Measurements from ENCODE around the gene YIF1A.

The YIF1A gene

DNA sequence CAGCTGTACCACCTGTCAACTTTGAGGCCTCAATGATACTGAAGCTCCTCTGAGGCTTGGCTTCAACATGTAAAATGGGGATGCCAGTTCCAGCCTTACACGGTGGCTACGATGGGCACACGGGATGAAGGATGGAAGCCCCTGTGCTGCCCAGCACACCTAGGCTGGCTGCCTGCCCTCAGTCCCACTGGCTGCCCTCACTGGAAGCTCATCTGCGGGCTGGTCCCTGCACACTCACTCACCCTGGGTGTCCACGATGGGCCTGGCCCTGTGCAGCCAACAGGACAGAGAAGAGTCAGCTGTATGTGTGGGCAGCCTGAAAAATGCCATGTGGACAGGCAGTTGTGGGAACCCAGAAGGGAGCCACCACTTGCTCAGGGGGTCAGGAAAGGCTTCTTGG, 2.2 kb downstream of the YIF1A start:
- H3K4me3 ChIP-seq (ENCODE audit: low read depth, low read length) = no peak overlapping the region
- TF ChIP-seq, protein P1, sequence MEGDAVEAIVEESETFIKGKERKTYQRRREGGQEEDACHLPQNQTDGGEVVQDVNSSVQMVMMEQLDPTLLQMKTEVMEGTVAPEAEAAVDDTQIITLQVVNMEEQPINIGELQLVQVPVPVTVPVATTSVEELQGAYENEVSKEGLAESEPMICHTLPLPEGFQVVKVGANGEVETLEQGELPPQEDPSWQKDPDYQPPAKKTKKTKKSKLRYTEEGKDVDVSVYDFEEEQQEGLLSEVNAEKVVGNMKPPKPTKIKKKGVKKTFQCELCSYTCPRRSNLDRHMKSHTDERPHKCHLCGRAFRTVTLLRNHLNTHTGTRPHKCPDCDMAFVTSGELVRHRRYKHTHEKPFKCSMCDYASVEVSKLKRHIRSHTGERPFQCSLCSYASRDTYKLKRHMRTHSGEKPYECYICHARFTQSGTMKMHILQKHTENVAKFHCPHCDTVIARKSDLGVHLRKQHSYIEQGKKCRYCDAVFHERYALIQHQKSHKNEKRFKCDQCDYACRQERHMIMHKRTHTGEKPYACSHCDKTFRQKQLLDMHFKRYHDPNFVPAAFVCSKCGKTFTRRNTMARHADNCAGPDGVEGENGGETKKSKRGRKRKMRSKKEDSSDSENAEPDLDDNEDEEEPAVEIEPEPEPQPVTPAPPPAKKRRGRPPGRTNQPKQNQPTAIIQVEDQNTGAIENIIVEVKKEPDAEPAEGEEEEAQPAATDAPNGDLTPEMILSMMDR (conservative IDR thresholded peaks at IDR 0.05; ENCODE audit: low read depth, low read length) = no peak
- no peak for DNase-seq (ENCODE audit: low read depth)

DNA sequence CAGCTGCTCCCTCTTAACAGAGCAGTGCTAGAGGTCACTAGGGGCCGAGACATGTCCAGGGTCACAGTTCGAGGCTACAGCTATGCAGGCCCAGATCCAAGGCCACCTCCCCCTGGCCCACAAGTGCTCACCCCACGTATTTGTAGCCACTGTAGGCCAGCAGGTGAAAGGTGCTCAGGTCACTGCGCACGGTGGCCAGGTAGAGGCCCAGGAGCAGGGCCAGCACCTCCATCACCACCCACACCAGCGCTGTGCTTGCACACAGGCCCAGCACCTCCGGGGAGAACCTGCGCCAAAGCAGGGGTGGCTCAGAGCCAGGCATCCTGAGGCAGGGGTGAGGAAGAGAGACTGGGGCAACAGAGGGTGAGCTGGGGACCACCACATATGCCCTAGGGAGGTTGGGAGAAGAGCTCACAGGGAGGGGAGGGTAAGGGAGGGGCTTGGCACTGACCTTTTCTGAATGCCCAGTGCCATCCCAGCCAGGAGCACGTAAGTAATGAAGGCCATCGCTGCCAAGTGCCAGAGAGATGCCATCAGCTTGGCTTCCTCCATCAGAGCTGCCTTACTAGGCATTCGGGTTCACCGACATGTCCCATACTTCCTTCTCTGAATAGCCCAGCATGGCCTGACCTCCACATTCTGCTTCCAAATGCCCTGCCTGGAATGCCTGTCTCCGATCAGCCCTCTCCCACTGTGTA, 3.5 kb downstream of the YIF1A start:
- H3K4me3 ChIP-seq (ENCODE audit: low read depth, low read length) = no peak overlapping the region
- no peak for DNase-seq (ENCODE audit: low read depth)
- TF ChIP-seq, protein P1 (conservative IDR thresholded peaks at IDR 0.05; ENCODE audit: low read depth, low read length) = no peak

DNA sequence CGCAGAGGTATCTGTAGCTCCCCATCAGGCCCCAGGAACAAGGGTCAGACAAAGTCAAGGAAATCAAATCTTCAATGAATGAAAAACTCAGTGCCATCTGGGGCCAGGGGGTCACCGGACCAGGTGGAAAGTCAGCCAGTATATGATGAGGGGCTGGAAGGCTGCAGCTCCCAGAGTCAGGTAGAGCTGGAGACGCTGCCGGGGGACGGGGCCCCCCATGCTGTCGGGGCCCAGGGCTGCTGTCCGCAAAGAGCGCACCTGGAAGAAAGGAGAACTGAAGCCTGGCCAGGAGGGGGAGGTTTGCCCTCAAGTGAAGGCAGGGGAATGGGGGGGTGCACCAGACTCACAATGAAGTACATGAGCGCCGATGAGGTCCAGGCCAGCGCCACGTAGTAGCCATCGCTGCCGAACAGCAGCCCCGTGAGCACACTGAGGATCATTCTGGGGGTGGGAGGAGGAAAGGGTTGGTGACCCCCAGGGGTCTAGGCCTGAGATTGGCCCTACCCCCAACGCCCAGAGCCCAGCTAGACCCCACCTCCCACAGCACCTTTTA, 4.3 kb downstream of the YIF1A start:
- H3K4me3 ChIP-seq (ENCODE audit: low read depth, low read length) = no peak overlapping the region
- DNase-seq (ENCODE audit: low read depth) = no peak
- TF ChIP-seq, protein P1 (conservative IDR thresholded peaks at IDR 0.05; ENCODE audit: low read depth, low read length) = no peak

DNA sequence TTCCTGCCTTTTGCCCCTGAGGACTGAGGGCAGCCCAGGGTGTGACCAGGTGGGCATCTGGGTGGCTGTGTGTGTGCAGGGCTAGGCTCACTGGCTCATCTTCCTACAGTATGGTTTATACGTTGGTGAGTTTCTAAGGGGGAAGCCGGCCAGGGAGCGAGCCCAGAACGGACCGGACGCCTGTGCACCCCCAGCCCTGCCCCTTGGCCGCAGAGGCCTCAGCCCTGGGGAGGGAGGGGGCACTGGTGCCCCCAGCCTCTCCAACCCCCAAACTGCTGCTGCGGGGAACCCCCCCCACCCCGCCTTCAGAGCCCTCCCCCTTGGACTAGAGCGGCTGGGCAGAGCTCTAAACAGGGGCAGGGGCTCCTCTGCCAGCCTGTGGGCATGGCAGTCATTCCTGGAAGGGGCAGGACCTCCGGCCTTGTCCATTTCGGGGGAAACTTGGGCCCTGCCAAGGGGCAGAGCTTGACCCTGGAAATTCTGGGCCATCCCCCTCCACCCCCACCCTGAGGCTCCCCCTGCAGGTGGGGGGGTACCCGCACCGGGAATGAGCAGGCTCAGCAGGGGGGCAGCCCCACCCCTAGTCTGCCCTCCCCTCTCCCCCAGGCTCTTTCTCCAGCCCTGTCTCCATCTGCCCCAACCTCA, 5.4 kb downstream of the YIF1A start:
- TF ChIP-seq, protein P1 (conservative IDR thresholded peaks at IDR 0.05; ENCODE audit: low read depth, low read length) = no peak
- DNase-seq (ENCODE audit: low read depth) = no peak
- no peak overlapping the region for H3K4me3 ChIP-seq (ENCODE audit: low read depth, low read length)

DNA sequence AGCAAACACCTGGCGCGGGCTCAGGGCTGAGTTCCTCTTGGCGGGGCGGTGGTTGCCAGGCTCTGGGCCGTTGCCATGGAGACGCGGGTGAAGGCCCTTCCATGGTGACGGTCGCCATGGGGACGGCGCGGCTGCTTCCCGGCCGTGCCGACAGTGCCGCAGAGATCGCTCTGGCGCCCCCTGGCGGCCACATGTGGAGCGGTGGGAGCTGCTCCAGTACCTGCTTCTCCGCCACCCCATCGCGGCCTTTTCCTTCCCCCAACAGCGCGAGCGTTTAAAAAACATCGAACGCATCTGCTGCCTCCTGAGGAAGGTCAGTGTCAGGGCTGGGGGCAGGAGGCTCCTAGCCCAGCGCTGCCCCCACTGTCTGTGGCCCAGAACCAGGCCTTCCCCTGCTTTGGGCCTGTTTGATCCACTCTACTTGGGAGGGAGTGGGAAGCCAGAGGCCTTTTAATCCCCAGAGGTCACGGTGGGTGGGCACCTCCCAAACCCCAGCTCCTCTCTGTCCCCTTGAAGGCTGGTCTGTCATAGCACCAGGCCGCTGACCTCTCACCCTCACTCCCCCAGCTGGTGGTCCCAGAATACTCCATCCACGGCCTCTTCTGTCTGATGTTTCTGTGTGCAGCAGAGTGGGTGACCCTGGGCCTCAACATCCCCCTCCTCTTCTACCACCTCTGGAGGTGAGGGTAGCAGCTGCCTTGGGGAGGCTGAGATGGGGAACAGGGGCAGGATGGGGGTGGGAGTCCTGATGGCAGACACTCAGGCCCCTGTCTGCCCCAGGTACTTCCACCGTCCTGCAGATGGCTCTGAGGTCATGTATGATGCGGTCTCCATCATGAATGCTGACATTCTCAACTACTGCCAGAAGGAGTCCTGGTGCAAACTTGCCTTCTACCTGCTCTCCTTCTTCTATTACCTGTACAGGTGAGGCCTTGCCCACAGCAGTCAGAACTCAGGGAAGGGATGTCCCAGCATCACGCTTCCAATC, 6.2 kb downstream of the YIF1A start:
- TF ChIP-seq, protein P1 (conservative IDR thresholded peaks at IDR 0.05; ENCODE audit: low read depth, low read length) = peak; percentile 90
- DNase-seq (ENCODE audit: low read depth) = peak; percentile 97
- no peak overlapping the region for H3K4me3 ChIP-seq (ENCODE audit: low read depth, low read length)

DNA sequence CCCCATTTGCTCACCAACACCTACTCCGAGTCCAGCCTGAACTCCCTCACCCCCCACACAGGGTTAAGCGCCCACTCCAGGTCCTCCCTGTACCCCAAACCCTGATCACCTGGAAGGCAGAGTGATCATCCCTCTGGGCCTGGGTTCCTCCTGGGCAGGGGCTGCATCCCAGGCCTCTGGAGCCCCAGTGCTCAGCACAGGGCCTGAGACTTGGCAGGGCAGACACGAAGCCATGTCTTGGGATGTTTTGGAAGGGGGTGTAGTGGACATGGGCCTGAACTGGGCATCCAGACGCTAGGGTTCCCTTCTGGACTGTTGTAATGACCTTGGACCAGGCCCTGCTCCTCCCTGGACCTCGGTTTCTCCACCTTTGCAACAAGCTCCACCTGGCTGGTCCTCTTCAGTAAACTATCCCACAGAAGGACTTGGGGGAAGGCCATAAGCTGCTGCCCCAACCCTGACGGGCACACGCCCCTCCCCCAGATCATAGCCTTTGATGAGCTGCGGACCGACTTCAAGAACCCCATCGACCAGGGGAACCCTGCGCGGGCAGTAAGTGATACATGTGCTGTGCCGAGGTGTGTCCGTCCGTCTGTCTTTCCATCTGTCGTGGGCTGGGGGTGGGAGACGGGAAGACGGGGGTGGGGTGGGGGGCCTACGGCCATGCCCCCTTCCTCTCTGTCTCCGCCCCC, 7.0 kb downstream of the YIF1A start:
- DNase-seq (ENCODE audit: low read depth) = no peak
- no peak overlapping the region for H3K4me3 ChIP-seq (ENCODE audit: low read depth, low read length)
- TF ChIP-seq, protein P1 (conservative IDR thresholded peaks at IDR 0.05; ENCODE audit: low read depth, low read length) = no peak
